Measurements from ENCODE around the gene TREM2. TPM values are rescaled to one million over a fixed set of nuclear protein-coding genes. Genes with fewer than 3 reads are reported as not detected.

TREM2 gene
- total RNA-seq, 4 donors from 2014 or later, result 10.0 to 46.1 (median 14.3) TPM

DNA sequence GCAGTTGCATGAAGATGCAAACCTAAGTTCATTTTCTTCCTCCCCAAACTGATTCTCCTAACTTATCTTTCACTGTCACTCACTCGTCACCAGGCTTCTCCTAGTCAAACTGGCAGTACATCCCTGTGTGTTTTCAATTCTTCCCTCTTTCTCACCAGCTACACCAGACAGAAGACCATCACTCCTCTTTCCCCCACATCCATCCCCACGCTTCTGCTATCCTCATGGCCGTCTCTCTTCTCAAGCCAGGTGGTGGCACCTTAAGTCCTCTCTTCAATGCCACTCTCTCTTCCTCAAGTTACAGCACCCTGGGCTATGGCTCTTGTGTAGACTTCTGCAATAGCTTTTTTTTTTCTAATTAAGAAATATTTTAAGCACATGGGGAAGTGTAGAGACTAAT is 14.4 kb upstream of the TREM2 start:
- no peak for DNase-seq (ENCODE audit: low spot score in 2 of 2)
- Histone ChIP-seq H3K4me3 (no peak overlapping the region), H3K36me3 (no peaks in the 10 kb centered on the region), H3K9me3 (peaks cover 0 to 3% (median 0%) of the 10 kb centered on the region in 4 donors), H3K4me1 (no peaks in the 10 kb centered on the region), H3K27me3 (no peaks in the 10 kb centered on the region), H3K27ac (no peak overlapping the region)
- 70 to 73% methylated on average over 3 of the region's 3 CpGs for WGBS, 2 donors
- TF ChIP-seq EP300 (IDR thresholded peaks at IDR 0.05) (no peak), POLR2A (IDR thresholded peaks at IDR 0.05) (no peak), CTCF (IDR thresholded peaks at IDR 0.05) (no peak)

- Histone ChIP-seq H3K27ac (no peak overlapping the region), H3K4me3 (no peak overlapping the region), H3K27me3 (peaks cover 0 to 3% of the 10 kb centered on the region in 2 donors), H3K36me3 (no peaks in the 10 kb centered on the region), H3K4me1 (no peaks in the 10 kb centered on the region), H3K9me3 (peaks cover 0 to 3% (median 0%) of the 10 kb centered on the region in 4 donors)
- 88 to 91% methylated on average over 12 of the region's 12 CpGs for WGBS, 2 donors
- no peak for TF ChIP-seq EP300 (IDR thresholded peaks at IDR 0.05)
- no peak for TF ChIP-seq POLR2A (IDR thresholded peaks at IDR 0.05)
- TF ChIP-seq CTCF (IDR thresholded peaks at IDR 0.05), result no peak
- no peak for DNase-seq (ENCODE audit: low spot score in 2 of 2)
Measured at GRCh38 chr6:41176189-41176588, 13.3 kb upstream of the TREM2 start.

GRCh38 chr6:41175084-41175483 is 12.2 kb upstream of the TREM2 start:
- Histone ChIP-seq H3K36me3 (no peaks in the 10 kb centered on the region), H3K4me3 (no peak overlapping the region), H3K9me3 (peaks cover 0 to 3% (median 0%) of the 10 kb centered on the region in 4 donors), H3K27ac (no peak overlapping the region), H3K4me1 (no peaks in the 10 kb centered on the region), H3K27me3 (peaks cover 0 to 3% of the 10 kb centered on the region in 2 donors)
- no peak for DNase-seq (ENCODE audit: low spot score in 2 of 2)
- 90 to 92% methylated on average over 1 of the region's 1 CpG for WGBS, 2 donors
- TF ChIP-seq CTCF (IDR thresholded peaks at IDR 0.05), result no peak
- TF ChIP-seq POLR2A (IDR thresholded peaks at IDR 0.05), result no peak
- TF ChIP-seq EP300 (IDR thresholded peaks at IDR 0.05), result no peak

GRCh38 chr6:41174610-41175009 is 11.7 kb upstream of the TREM2 start:
- Histone ChIP-seq H3K36me3 (no peaks in the 10 kb centered on the region), H3K27ac (no peak overlapping the region), H3K4me1 (no peaks in the 10 kb centered on the region), H3K9me3 (peaks cover 0 to 3% (median 0%) of the 10 kb centered on the region in 4 donors), H3K4me3 (no peak overlapping the region), H3K27me3 (peaks cover 0 to 3% of the 10 kb centered on the region in 2 donors)
- TF ChIP-seq EP300 (IDR thresholded peaks at IDR 0.05) (no peak), POLR2A (IDR thresholded peaks at IDR 0.05) (no peak), CTCF (IDR thresholded peaks at IDR 0.05) (no peak)
- no peak for DNase-seq (ENCODE audit: low spot score in 2 of 2)
- 67 to 79% methylated on average over 2 of the region's 2 CpGs for WGBS, 2 donors

GRCh38 chr6:41171908-41172307 is 9.0 kb upstream of the TREM2 start:
- peaks cover 0 to 3% of the 10 kb centered on the region in 2 donors for H3K27me3 ChIP-seq
- TF ChIP-seq CTCF (IDR thresholded peaks at IDR 0.05), result no peak
- no peak for TF ChIP-seq EP300 (IDR thresholded peaks at IDR 0.05)
- TF ChIP-seq POLR2A (IDR thresholded peaks at IDR 0.05), result no peak
- H3K4me1 ChIP-seq, result no peaks in the 10 kb centered on the region
- DNase-seq (ENCODE audit: low spot score in 2 of 2), result no peak
- peaks cover 0 to 3% (median 0%) of the 10 kb centered on the region in 4 donors for H3K9me3 ChIP-seq
- no peak overlapping the region for H3K4me3 ChIP-seq
- WGBS, 2 donors, result 23 to 40% methylated on average over 3 of the region's 3 CpGs
- no peaks in the 10 kb centered on the region for H3K36me3 ChIP-seq
- H3K27ac ChIP-seq, result no peak overlapping the region
